GM21529 (cell line): Measurements from ENCODE around the gene FOXO1.
A peak's percentile ranks its signal among the peaks of the same experiment; 100 is the strongest.

Experiments
- ATAC-seq: cut with Tn5 transposase; IDR thresholded peaks from one replicate; pipeline ENCODE4 v1.9.1; 2021; ENCODE audit not compliant: unreplicated experiment

The FOXO1 gene

DNA sequence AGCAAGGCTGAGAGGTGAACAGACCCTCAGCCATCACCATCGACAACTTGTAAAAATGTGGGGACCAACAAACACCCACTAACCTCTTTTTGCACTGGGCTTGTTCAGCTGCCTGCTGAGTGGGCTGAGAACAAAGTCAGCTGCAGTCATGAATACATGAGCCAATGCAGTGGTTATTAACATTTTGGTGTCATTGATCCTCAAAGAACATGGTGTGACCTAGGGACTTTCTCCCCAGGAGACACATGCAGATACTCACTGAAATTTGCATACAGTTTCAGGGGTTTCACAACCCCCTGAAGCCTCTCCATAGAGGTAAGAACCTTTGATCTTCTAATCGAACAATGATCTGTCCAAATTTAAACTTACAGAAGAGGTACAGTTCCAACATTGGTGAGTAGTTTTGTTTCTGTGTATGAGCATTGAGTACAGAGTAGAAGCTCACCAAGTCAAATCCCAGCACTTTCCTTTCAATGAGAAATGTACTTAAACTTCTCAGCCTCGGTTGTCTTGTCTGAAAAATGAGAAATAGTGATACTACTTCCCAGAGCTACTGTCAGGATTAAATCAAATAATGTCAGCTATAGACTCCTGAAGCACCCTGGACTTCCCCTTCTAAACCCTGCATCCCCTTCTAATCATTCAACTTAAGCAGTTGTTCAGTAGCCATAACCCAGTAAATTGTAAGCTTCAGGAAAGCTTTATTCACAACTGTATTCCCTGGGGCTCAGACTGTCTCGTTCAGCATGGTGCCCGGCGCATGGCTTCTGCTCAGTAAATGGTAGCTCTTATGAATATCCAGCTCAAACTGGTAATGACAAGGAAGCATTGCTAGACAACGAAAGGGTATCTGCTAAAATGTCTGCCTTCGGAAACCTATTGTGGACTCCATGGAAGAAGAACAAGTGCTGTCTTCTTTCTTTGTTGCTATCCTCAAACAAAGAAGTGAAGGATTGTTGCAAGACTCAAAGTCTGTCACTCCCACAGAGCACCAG is 148.7 kb downstream of the FOXO1 start:
- ATAC-seq: peak; percentile 81

DNA sequence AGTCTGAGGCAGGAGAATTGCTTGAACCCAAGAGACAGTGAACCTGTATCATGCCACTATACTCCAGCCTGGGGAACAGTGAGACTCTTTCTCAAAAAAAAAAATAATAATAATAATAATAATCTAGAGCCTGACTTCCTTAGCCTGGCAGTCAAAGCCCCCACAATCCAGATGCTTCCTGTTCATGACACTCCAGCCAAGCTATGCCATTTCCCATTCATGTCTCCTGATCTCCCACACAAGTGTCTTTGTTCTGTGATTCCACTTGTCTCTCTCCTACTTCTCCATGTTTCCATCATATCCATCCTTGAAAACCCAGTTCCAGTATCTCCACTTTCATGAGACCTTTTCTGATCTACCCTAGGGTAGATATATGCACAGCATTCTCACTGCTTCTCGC is 150.7 kb downstream of the FOXO1 start:
- ATAC-seq: no peak

DNA sequence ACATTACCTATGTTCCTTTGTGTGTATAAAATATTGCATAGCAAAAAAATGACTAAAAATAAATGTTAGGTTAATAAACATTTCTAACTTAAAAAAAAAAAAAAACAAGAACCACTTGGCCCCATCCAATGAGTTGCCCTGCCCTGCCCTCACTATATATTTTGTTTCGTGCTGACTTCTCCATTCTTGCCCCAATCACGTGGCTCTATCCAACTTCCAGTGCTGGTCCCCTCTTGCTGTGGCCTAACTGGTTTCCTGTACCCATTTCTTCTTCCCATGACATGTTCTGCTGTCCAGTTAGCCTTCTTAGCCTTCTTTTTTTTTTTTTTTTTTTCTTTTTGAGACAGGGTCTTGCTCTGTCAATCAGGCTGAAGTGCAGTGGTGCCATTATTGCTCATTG is 151.6 kb downstream of the FOXO1 start:
- ATAC-seq: no peak

DNA sequence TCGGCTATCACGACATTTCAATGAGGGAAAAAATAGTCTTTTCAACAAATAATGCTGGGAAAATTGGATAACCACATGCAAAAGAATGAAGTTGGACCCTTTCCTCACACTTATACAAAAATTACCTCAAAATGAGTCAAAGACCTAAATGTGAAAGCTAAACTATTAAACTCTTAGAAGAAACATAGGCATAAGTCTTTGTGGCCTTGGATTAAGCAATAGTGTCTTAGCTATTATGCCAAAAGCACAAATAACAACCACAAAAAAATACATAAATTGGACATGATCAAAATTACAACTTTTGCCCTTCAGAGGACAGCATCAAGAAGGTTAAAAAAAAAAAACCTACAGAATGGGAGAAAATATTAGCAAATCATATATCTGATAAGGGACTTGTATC is 156.6 kb downstream of the FOXO1 start:
- no peak for ATAC-seq

DNA sequence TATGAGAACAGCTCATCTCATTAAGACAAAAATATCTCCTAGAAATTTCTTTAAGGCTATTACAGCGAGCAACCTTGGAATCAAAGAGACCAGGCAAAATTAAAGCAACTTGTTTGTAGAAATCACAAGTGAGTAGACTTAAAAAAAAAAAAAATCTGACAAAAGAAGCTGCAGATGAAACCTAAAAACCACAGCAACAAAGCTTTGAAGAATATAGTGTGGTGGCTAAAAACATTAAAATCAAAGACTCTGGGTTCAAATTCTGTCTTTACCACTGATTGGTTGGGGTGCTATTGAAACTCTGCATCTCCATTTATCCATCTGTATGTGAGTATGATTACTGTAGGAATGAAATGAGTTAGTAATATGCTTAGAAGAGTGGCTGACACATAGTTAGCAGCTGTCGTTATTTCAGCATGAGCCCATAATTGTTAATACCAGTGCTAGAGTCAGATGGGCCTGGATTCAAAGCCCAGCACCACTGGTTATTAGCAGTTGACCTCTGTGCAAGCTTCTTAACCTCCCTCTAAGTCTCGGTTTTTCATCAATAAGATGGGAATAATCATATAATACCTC is 157.6 kb downstream of the FOXO1 start:
- ATAC-seq: no peak

DNA sequence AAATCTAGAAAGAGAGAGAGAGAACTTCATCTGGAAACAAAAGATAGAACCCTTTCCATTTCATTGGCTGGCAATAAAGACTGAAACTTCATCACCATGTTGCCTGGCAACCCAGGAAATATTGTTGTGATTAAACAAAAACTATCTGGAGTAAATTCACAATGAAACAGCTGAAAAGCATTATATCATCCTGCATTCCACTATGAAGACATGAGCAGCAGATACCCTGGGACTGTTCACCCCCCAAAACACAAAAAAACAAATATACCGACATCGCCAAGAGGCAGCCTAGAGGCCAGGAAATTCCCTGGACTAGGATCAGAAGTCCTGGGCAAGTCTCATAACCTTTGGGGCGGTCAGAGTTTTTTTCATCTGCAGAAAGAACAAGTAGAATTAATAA is 158.3 kb downstream of the FOXO1 start:
- ATAC-seq: no peak

DNA sequence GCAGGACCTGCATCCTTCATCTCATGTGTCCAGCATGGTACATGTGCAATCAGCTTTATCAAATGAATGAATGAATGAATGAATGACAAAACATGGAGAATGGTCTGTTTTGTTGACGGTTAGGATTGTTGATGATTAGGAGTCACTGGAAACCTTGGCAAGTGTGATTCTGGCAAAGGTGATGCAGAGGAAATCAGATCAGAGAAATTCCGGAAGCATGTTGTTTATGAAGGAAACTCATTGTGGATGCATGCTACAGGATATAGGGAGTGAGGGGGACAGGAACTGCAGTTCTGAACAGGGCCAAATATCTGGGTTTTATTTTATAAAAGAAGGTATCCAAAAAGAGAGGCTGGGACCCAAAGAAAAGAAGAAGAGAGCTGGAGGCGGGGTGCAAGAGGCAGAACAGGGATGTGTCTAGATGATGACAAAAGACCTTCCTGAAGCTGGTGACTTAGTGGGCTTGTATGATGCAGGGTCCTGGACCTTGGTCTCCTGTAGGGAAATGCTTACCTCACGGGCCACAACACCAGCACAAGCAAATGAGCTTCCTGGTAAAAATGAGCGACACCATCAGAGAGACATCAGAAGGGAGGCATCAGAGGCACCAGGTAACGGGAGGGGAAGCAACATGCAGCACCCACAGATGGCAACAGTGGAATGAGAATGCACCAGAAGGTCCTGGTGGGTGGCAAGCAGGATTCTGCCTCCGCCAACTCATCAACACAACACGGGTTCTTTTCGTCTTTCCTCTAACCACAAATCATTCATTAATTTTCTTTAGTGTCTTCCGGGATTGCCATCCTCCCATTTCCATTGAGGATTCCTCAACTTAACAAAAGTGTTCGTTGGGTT is 159.6 kb downstream of the FOXO1 start:
- no peak for ATAC-seq
